A549 treated with ZK216348 at 1 μM for 4 hours (cell line): ENCODE results near the gene FAM120C. TPM values are rescaled to one million over a fixed set of nuclear protein-coding genes. Genes with fewer than 3 reads are reported as not detected.

Source experiments
- total RNA-seq: library from RNA; stranded (reverse); fragments of 200-300 nt; extraction: Qiagen RNA extraction; gene quantifications from 5 replicates; pipeline ENCODE4 v1.2.3, GENCODE V29; 2022; ENCODE audit warnings: low read depth

FAM120C gene, protein sequence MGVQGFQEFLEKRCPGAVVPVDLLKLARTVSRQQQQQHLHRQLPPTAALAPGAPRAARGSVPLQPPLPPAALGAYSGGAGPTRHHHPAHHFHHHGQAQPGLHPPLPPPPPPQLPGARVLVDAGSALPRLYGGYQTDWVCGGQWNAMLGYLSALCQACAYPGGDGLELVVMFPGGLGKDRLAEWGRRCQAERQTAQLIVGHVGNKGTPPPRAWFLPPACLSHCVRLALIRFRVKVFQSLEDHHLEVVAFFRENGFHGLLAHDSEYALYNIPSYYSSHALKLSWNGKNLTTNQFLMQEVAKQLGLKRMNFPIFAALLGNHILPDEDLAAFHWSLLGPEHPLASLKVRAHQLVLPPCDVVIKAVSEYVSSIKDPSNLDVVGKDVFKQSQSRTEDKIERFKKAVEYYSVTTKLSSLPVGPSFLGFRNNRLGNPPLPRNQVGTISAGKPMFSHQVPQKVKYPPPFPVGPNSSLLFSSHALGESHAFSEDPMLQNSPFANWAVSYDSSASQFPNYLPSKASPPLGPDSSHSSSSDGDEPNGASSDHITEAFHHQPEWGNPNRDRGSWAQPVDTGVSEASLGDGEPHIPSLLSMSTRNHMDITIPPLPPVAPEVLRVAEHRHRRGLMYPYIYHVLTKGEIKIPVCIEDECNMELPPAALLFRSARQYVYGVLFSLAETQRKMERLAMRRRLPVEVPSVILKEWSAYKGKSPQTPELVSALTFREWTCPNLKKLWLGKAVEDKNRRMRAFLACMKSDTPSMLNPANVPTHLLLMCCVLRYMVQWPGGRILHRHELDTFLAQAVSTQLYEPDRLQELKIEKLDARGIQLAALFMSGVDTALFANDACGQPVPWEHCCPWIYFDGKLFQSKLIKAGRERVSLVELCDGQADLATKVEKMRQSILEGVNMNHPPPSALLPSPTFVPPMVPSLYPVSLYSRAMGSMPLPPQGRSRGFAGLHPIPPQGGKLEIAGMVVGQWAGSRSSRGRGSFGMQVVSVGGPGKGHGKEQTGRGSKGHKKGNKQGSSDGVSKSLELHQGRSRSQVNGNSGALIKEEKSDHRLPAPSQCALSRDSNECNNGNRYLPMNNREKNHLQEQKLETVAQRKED
- total RNA-seq = 3.0 to 7.5 TPM (median 5.3 TPM) in 5 replicates

GRCh38 chrX:54182864-54183613, at the start of gene FAM120C:
Gene FAM120C (minus strand): TSS chrX:54183254. CDS start chrX:54183198, 56 bp downstream.

GRCh38 chrX:54044126-54044876, 138.8 kb downstream of the FAM120C start, which contains the start of gene PHF8:
Gene PHF8 (minus strand): TSS chrX:54044473. CDS start chrX:54042728, 1,745 bp downstream.

Other genes with a start within 250 kb of the FAM120C start
- gene PHF8, start 138.8 kb downstream of the FAM120C start, total RNA-seq = 9.4 to 14.6 TPM (median 12.8 TPM) in 5 replicates
- 0.05 to 0.07 TPM in 2 of 5 replicates, not detected in the others for gene WNK3, start 174.8 kb upstream of the FAM120C start, total RNA-seq